ENCODE measurements around the gene FOXO3. TPM values are rescaled to one million over a fixed set of nuclear protein-coding genes. Genes with fewer than 3 reads are reported as not detected.

The FOXO3 gene
- total and polyA plus RNA-seq, 3 donors from 2014 or later = 27.5 to 112 (median 81.5) TPM

DNA sequence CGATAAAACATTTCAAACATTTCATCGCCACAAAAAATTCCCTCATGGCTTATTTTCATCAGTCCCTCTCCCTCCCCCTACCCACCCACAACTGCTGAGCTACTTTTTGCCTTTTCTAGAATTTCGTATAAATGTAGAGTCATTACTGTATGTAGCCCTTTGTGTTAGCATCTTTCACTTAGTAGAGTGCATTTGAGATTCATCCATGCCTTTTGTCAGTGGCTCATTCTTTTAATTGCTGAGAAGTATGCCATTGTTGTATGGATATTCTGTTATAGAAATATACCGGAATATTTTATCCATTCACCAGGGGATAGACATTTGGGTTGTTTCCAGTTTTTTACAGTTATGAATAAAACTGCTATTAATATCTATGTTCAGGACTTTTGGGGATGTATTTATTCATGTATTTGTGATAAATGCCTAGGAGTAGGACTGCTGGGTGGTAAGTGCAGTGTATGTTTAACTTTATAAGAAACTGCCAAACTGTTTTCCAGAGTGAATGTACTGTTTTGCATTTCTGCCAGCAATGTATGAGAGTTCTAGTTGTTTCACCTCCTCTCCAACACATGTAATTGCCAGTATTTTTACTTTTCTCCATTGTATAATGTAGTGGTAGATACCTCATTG is 50.4 kb downstream of the FOXO3 start:
- intact Hi-C loops (cut with DNase I; ENCODE audit: low total_unique reads) = no loop called here
- H3K27ac ChIP-seq = peak overlapping the region in 1 of 2 donors; percentile 58
- DNase-seq = no peak
- H3K27me3 ChIP-seq = no peaks in the 10 kb centered on the region
- H3K4me1 ChIP-seq = peaks cover 69% of the 10 kb centered on the region
- no peaks in the 10 kb centered on the region for H3K36me3 ChIP-seq (ENCODE audit: low read depth, missing control alignments)
- 41 to 47% methylated on average over 4 of the region's 4 CpGs for WGBS, 2 donors
- no peak overlapping the region for H3K4me3 ChIP-seq
- H3K9me3 ChIP-seq = no peaks in the 10 kb centered on the region
- TF ChIP-seq, protein P1, sequence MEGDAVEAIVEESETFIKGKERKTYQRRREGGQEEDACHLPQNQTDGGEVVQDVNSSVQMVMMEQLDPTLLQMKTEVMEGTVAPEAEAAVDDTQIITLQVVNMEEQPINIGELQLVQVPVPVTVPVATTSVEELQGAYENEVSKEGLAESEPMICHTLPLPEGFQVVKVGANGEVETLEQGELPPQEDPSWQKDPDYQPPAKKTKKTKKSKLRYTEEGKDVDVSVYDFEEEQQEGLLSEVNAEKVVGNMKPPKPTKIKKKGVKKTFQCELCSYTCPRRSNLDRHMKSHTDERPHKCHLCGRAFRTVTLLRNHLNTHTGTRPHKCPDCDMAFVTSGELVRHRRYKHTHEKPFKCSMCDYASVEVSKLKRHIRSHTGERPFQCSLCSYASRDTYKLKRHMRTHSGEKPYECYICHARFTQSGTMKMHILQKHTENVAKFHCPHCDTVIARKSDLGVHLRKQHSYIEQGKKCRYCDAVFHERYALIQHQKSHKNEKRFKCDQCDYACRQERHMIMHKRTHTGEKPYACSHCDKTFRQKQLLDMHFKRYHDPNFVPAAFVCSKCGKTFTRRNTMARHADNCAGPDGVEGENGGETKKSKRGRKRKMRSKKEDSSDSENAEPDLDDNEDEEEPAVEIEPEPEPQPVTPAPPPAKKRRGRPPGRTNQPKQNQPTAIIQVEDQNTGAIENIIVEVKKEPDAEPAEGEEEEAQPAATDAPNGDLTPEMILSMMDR (IDR thresholded peaks at IDR 0.05) = no peak
- TF ChIP-seq POLR2A (IDR thresholded peaks at IDR 0.05) = no peak

DNA sequence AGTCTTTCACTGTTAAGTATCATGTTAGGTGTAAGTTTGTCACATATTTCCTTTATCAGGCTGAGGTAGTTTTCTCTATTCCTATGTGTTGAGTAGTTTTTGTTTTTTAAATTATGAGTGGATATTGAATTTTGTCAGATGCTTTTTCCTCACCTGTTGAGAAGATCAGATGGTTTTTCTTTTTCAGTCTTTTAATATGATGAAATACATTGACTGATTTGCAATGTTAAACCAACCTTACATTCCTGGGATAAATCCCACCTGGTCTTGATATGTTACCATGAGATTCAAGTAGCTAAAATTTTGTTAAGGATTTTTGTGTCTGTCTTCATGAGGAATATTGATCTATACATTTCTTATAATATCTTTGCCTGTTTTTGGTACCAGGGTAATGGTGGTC is 52.1 kb downstream of the FOXO3 start:
- no peaks in the 10 kb centered on the region for H3K36me3 ChIP-seq (ENCODE audit: low read depth, missing control alignments)
- H3K4me1 ChIP-seq = peaks cover 60% of the 10 kb centered on the region
- DNase-seq = no peak
- TF ChIP-seq POLR2A (IDR thresholded peaks at IDR 0.05) = no peak
- TF ChIP-seq, protein P1 (IDR thresholded peaks at IDR 0.05) = no peak
- H3K9me3 ChIP-seq = no peaks in the 10 kb centered on the region
- H3K27me3 ChIP-seq = no peaks in the 10 kb centered on the region
- H3K27ac ChIP-seq = peak overlapping the region in 1 of 2 donors; percentile 17
- intact Hi-C loops (cut with DNase I; ENCODE audit: low total_unique reads) = no loop called here
- H3K4me3 ChIP-seq = no peak overlapping the region

DNA sequence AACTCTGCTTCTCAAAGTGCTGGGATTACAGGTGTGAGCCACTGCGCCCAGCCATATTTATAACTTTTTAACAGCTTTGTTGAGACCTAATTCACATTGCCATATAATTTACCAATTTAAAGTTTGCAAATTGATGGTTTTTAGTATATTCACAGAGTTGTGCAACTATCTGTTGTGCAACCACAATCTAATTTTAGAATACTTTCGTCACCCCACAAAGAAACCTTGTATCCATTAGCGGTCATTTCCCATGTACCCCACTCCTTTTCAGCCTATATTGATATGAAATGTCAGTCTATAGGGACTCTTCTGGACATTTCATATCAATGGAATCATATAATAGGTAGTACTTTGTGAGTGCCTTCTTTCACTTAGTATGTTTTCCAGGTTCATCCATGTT is 55.8 kb downstream of the FOXO3 start:
- Histone ChIP-seq H3K4me3 (no peak overlapping the region), H3K4me1 (peaks cover 44% of the 10 kb centered on the region), H3K9me3 (no peaks in the 10 kb centered on the region)

DNA sequence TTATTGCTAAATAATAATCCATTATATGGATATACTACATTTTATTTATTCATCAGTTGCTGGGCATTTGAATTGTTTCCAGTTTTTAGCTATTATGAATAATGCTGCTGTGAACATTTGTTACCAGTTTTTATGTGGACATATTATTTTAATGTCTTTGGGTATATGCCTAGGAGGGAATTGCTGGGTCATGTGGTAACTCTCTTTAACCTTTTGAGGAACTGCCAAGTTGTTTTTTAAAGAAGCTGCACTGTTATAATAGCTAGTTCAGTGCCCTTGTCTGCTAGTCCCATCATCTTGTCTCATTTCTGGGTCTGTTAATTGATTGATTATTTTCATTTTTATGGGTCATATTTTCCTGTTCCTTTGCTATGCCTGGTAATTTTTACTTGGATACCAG is 56.3 kb downstream of the FOXO3 start:
- TF ChIP-seq, protein P1 (IDR thresholded peaks at IDR 0.05) = no peak
- TF ChIP-seq POLR2A (IDR thresholded peaks at IDR 0.05) = no peak
- Histone ChIP-seq H3K36me3 (ENCODE audit: low read depth, missing control alignments) (no peaks in the 10 kb centered on the region), H3K9me3 (no peaks in the 10 kb centered on the region), H3K4me3 (no peak overlapping the region), H3K27me3 (no peaks in the 10 kb centered on the region), H3K27ac (peak overlapping the region in 1 of 2 donors; percentile 13), H3K4me1 (peaks cover 44% of the 10 kb centered on the region)
- intact Hi-C loops (cut with DNase I; ENCODE audit: low total_unique reads) = no loop called here
- DNase-seq = no peak

More for the DNA sequence above, 55.8 kb downstream of the FOXO3 start:
- H3K36me3 ChIP-seq (ENCODE audit: low read depth, missing control alignments) = no peaks in the 10 kb centered on the region
- intact Hi-C loops (cut with DNase I; ENCODE audit: low total_unique reads) = no loop called here
- no peaks in the 10 kb centered on the region for H3K27me3 ChIP-seq
- H3K27ac ChIP-seq = peak overlapping the region in 1 of 2 donors; percentile 6
- WGBS, 2 donors = 72 to 79% methylated on average over 3 of the region's 3 CpGs
- TF ChIP-seq, protein P1 (IDR thresholded peaks at IDR 0.05) = no peak
- no peak for TF ChIP-seq POLR2A (IDR thresholded peaks at IDR 0.05)
- DNase-seq = no peak

DNA sequence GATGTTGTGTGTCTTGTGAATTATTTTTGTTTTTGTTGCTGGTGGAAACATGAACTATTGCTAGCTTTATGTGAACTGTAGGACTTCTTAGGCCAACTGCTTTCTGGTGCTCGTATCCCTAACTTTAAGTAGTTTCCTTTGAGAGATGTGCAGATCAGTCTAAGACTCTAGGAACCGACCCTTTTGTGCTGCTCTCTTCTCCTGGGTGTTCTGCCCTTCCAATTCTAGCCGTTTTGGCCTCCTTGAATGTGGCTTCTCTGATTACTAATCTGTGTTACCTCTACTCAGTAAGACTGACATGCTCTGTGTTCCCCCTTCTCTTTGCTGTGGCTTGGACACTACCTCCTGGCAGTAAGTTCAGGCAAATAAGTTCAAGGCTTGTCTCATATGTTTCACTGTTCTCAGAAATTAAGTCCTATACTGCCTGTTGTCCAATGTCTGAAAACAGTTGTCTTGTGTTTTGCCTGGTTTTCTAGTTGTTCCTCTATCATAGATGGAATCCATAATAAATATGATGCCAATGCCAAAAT is 58.0 kb downstream of the FOXO3 start:
- DNase-seq = no peak
- H3K27ac ChIP-seq = peak overlapping the region in 1 of 2 donors; percentile 32
- TF ChIP-seq, protein P1 (IDR thresholded peaks at IDR 0.05) = no peak
- no peak for TF ChIP-seq POLR2A (IDR thresholded peaks at IDR 0.05)
- no peak overlapping the region for H3K4me3 ChIP-seq
- 63 to 65% methylated on average over 3 of the region's 3 CpGs for WGBS, 2 donors
- H3K36me3 ChIP-seq (ENCODE audit: low read depth, missing control alignments) = no peaks in the 10 kb centered on the region
- intact Hi-C loops (cut with DNase I; ENCODE audit: low total_unique reads) = no loop called here
- peaks cover 41% of the 10 kb centered on the region for H3K4me1 ChIP-seq
- H3K27me3 ChIP-seq = no peaks in the 10 kb centered on the region
- H3K9me3 ChIP-seq = no peaks in the 10 kb centered on the region

All from testis (tissue), 3 donors.